ENCODE measurements around the gene KYNU.
A peak's percentile ranks its signal among the peaks of the same experiment; 100 is the strongest.
"Not testable (repeated sequence)": the region's sequence is repeated elsewhere in the genome, so short reads cannot be mapped to it uniquely, and the experiment has no call there.

Gene KYNU

GRCh38 chr2:142866426-142866825 lies 11.0 kb upstream of the KYNU start:
- peak overlapping the region; percentile 65 for H3K4me2 ChIP-seq (ENCODE audit: low read length)
- H3K27ac ChIP-seq (ENCODE audit: low read depth, low read length): peak overlapping the region; percentile 68
- H3K4me3 ChIP-seq (ENCODE audit: low read length): peak overlapping the region; percentile 55
- H3K4me1 ChIP-seq (ENCODE audit: control insufficient read depth, low read length): peaks cover 66% of the 10 kb centered on the region
- H4K20me1 ChIP-seq (ENCODE audit: control insufficient read depth, insufficient read depth, low read depth, low read length): no peaks in the 10 kb centered on the region
- 0 out of 2 replicates have a peak, but pooled peaks cover 5% of the 10 kb centered on the region for H3K9me3 ChIP-seq (ENCODE audit: control insufficient read depth, insufficient read depth, low read length)
- H3K9me2 ChIP-seq (replicated peaks; ENCODE audit: control insufficient read depth, low read length): no peaks in the 10 kb centered on the region
- no peak for TF ChIP-seq EZH2phosphoT487 (IDR thresholded peaks at IDR 0.05; ENCODE audit: borderline replicate concordance, low read length)
- TF ChIP-seq CTCF (IDR thresholded peaks at IDR 0.05; ENCODE audit: low read depth, low read length, poor library complexity, severe bottlenecking): no peak
- no peaks in the 10 kb centered on the region for H3K27me3 ChIP-seq (ENCODE audit: control insufficient read depth, low read length)
- H3F3A ChIP-seq (ENCODE audit: control insufficient read depth, insufficient read depth): peaks cover 22% of the 10 kb centered on the region
- peaks cover 59% of the 10 kb centered on the region for H3K79me2 ChIP-seq (ENCODE audit: control insufficient read depth, low read length)
- peaks cover 61% of the 10 kb centered on the region for H3K36me3 ChIP-seq (ENCODE audit: control insufficient read depth, low read length)

- Histone ChIP-seq H3K9me3 (ENCODE audit: control insufficient read depth, insufficient read depth, low read length) (0 out of 2 replicates have a peak, but pooled peaks cover 5% of the 10 kb centered on the region), H3F3A (ENCODE audit: control insufficient read depth, insufficient read depth) (peaks cover 22% of the 10 kb centered on the region), H4K20me1 (ENCODE audit: control insufficient read depth, insufficient read depth, low read depth, low read length) (no peaks in the 10 kb centered on the region), H3K36me3 (ENCODE audit: control insufficient read depth, low read length) (peaks cover 57% of the 10 kb centered on the region), H3K79me2 (ENCODE audit: control insufficient read depth, low read length) (peaks cover 59% of the 10 kb centered on the region), H3K27ac (ENCODE audit: low read depth, low read length) (peak overlapping the region; percentile 68), H3K9me2 (replicated peaks; ENCODE audit: control insufficient read depth, low read length) (no peaks in the 10 kb centered on the region), H3K4me1 (ENCODE audit: control insufficient read depth, low read length) (peaks cover 72% of the 10 kb centered on the region), H3K27me3 (ENCODE audit: control insufficient read depth, low read length) (no peaks in the 10 kb centered on the region), H3K4me2 (ENCODE audit: low read length) (peak overlapping the region; percentile 65), H3K4me3 (ENCODE audit: low read length) (peak overlapping the region; percentile 55)
- no peak for TF ChIP-seq EZH2phosphoT487 (IDR thresholded peaks at IDR 0.05; ENCODE audit: borderline replicate concordance, low read length)
- TF ChIP-seq CTCF (IDR thresholded peaks at IDR 0.05; ENCODE audit: low read depth, low read length, poor library complexity, severe bottlenecking): no peak
These were observed 10.3 kb upstream of the KYNU start for GRCh38 chr2:142867136-142867535.

DNA sequence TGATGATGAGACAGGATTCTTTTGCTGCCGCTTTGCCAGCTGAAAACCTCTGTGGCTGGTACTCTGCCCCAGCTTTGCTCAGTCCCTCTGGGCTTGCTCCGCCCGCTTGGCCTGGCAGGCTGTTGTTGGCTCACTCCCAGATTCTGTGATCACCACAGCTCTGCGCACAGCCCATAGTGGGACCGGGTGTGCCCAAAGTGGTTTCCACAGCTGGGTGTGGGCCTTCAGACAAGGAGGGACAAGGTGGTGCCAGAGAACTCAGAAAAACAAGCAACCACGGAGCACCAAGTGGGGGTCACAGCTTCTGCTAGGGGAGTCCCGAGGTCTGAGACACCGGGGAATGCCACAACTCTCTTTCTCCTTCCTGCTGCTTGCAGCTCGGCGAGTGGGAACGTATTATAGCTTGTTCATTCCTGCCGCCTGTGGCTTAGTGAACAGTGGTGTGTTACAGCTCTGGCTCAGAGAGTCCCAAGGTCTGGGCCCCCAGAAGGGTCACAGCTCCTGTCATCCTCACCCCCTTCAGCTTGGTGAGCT lies 9.2 kb upstream of the KYNU start:
- H3K4me1 ChIP-seq (ENCODE audit: control insufficient read depth, low read length): peaks cover 79% of the 10 kb centered on the region
- H3K79me2 ChIP-seq (ENCODE audit: control insufficient read depth, low read length): peaks cover 54% of the 10 kb centered on the region
- H4K20me1 ChIP-seq (ENCODE audit: control insufficient read depth, insufficient read depth, low read depth, low read length): no peaks in the 10 kb centered on the region
- H3K27me3 ChIP-seq (ENCODE audit: control insufficient read depth, low read length): no peaks in the 10 kb centered on the region
- H3K4me2 ChIP-seq (ENCODE audit: low read length): peak overlapping the region; percentile 65
- peaks cover 46% of the 10 kb centered on the region for H3K36me3 ChIP-seq (ENCODE audit: control insufficient read depth, low read length)
- no peak for TF ChIP-seq EZH2phosphoT487 (IDR thresholded peaks at IDR 0.05; ENCODE audit: borderline replicate concordance, low read length)
- no peak for TF ChIP-seq CTCF (IDR thresholded peaks at IDR 0.05; ENCODE audit: low read depth, low read length, poor library complexity, severe bottlenecking)
- H3K4me3 ChIP-seq (ENCODE audit: low read length): peak overlapping the region; percentile 55
- H3K27ac ChIP-seq (ENCODE audit: low read depth, low read length): peak overlapping the region; percentile 68
- 0 out of 2 replicates have a peak, but pooled peaks cover 5% of the 10 kb centered on the region for H3K9me3 ChIP-seq (ENCODE audit: control insufficient read depth, insufficient read depth, low read length)
- peaks cover 31% of the 10 kb centered on the region for H3F3A ChIP-seq (ENCODE audit: control insufficient read depth, insufficient read depth)
- H3K9me2 ChIP-seq (replicated peaks; ENCODE audit: control insufficient read depth, low read length): no peaks in the 10 kb centered on the region

DNA sequence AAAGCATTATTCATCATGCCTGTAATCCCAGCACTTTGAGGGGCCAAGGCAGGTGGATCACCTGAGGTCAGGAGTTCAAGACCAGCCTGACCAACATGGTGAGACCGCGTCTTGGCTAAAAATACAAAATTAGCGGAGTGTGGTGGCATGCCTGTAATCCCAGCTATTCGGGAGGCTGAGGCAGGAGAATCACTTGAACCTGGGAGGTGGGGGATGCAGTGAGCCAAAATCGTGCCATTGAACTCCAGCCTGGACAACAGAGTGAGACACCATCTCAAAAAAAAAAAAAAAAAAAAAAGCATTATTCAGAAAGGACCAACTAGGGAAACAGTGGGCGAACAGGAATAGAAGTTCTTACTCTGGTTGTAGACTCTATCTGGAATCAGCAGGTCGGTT lies 8.4 kb upstream of the KYNU start:
- H3K9me2 ChIP-seq (replicated peaks; ENCODE audit: control insufficient read depth, low read length): not testable (repeated sequence)
- Histone ChIP-seq H3K4me1 (ENCODE audit: control insufficient read depth, low read length) (peaks cover 81% of the 10 kb centered on the region), H3K27ac (ENCODE audit: low read depth, low read length) (peak overlapping the region; percentile 68)

More for the DNA sequence above, 8.4 kb upstream of the KYNU start:
- H3K9me3 ChIP-seq (ENCODE audit: control insufficient read depth, insufficient read depth, low read length); H3K27me3 ChIP-seq (ENCODE audit: control insufficient read depth, low read length); H4K20me1 ChIP-seq (ENCODE audit: control insufficient read depth, insufficient read depth, low read depth, low read length): not testable (repeated sequence)
- peak overlapping the region; percentile 65 for H3K4me2 ChIP-seq (ENCODE audit: low read length)
- peaks cover 38% of the 10 kb centered on the region for H3K36me3 ChIP-seq (ENCODE audit: control insufficient read depth, low read length)
- peaks cover 33% of the 10 kb centered on the region for H3F3A ChIP-seq (ENCODE audit: control insufficient read depth, insufficient read depth)
- peak overlapping the region; percentile 55 for H3K4me3 ChIP-seq (ENCODE audit: low read length)
- H3K79me2 ChIP-seq (ENCODE audit: control insufficient read depth, low read length): peaks cover 49% of the 10 kb centered on the region
